Measurements from ENCODE around the gene H6PD.

The H6PD gene

DNA sequence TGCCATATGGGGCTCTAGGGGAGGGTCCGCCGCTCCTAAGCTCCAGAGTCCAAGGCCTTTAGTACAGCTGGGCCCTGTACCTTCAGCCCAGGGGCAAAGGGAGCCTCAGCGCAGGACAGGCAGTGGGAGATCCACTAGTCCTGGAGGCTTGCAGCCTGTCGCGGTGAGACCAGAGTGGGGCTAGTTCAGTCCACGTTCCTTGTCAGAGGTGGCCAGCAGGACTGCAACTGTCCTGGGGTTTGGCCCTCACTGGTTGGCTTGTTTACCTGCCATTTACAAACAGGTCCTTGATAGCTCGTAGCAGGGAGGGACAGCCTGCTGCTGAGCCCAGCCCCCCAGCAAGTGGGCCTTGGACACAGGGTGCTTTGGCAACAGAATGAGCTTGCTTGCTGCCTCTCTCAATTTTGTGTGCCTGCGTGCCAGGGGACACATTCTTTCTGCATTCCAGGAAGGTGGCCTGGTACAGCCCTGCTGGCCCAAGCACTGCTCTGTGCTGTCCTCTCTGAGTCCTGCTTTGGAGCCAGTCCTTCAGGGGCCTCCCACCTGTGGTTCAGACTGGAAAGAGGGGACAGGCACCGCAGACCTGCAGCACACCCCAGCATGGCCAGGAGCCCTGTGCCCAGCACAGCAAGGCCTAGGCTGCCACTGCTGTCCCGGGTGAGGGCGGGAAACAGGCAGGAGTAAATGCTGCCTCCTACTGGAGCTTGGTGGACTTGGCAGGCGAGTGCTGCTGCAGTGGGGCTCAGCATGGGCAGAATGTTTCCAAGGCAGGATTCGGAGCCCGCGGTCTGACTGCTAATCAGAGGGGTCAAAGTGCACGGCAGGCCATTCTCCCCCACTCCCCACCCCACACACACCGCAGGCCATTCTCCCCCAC, 15.2 kb downstream of the H6PD start:
- no peak for DNase-seq (ENCODE audit: insufficient read length, low spot score)
- TF ChIP-seq, protein P1, sequence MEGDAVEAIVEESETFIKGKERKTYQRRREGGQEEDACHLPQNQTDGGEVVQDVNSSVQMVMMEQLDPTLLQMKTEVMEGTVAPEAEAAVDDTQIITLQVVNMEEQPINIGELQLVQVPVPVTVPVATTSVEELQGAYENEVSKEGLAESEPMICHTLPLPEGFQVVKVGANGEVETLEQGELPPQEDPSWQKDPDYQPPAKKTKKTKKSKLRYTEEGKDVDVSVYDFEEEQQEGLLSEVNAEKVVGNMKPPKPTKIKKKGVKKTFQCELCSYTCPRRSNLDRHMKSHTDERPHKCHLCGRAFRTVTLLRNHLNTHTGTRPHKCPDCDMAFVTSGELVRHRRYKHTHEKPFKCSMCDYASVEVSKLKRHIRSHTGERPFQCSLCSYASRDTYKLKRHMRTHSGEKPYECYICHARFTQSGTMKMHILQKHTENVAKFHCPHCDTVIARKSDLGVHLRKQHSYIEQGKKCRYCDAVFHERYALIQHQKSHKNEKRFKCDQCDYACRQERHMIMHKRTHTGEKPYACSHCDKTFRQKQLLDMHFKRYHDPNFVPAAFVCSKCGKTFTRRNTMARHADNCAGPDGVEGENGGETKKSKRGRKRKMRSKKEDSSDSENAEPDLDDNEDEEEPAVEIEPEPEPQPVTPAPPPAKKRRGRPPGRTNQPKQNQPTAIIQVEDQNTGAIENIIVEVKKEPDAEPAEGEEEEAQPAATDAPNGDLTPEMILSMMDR (IDR thresholded peaks at IDR 0.05; ENCODE audit: insufficient read depth, missing control alignments) = peak; percentile 35
- no peak for FAIRE-seq

DNA sequence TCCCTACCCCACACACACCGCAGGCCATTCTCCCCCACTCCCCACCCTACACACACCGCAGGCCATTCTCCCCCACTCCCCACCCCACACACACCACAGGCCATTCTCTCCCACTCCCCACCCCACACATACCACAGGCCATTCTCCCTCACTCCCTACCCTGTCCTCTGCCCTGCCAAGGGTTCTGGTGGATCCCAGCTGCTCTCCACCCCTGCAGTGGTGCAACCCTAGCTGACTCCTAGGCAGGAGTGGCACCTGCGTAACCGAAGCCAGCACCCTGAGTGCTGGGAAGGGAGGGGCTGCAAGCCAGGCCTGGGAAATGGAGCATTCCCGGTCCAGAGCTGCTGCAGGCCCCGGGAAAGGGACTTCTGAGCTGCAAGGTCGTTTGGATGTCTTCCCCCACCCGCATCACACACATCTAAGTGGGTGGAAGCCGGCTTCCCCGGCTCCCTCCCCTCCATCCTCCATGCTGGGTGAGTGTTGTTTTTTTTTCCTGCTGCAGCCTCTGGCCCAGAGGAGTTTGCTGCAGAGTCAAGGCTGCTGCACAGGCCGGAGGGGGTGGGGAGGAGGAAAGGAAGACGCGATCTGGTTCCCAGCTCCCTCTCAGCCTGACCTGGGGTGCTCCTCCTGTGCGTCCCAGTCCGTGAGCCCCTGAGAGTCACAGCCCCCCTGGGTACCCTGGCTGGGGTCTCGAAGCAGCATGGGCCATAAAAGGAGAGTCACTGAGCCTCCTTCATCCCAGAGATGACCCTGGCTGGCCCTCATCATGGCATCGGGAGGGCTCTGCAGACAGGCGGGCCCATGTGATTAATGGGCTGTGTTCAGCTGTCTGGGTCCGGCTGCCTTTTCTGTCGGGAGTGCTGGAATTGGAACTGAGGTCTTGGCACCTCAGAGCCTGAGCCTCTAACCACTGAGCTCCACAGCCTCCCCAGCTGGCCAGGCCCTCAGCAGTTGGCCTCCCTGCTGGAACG, 16.1 kb downstream of the H6PD start:
- TF ChIP-seq, protein P1 (IDR thresholded peaks at IDR 0.05; ENCODE audit: insufficient read depth, missing control alignments) = no peak
- FAIRE-seq (no peak), DNase-seq (ENCODE audit: insufficient read length, low spot score) (no peak)

DNA sequence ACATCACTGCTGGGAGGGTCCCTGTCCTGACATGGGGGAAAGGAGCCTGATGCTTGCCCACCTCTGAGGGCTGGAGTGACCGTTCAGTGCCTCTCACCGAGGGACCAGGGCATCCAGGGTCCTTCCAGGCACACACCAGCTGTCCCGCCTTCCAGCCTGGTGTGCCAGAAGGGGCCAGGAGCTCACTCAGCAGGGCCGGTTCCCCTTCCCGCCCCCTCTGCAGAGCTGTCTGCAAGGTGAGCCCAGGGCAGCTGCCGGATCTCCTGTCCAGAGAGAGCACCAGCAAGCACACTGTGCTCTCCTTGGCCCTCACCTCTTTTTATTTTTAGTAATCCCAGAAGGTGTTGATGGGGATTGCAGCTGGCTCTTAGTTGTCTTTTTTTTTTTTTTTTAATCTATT, 16.9 kb downstream of the H6PD start:
- TF ChIP-seq, protein P1 (IDR thresholded peaks at IDR 0.05; ENCODE audit: insufficient read depth, missing control alignments) = no peak
- no peak for FAIRE-seq
- no peak for DNase-seq (ENCODE audit: insufficient read length, low spot score)

DNA sequence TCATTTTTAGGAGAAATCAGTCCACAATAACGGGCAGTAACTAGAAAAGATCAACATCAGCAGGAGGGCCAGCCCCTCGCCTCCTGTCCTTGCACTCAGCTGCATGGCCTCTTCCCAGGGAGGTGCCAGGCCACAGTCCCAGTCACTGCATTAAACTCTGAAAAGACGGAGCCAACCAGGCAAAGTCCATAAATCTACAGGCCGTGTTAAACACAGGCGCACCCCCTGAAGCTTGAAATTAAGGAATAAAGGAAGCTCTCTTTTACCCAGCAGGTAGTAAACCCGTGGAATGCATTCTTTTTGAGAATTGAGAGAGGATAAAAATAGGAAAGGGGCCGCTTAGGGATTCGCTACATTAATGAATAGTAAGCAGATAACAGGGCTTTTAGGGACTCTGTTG, 18.4 kb downstream of the H6PD start:
- DNase-seq (ENCODE audit: insufficient read length, low spot score) = no peak
- FAIRE-seq = no peak
- TF ChIP-seq, protein P1 (IDR thresholded peaks at IDR 0.05; ENCODE audit: insufficient read depth, missing control alignments) = no peak

DNA sequence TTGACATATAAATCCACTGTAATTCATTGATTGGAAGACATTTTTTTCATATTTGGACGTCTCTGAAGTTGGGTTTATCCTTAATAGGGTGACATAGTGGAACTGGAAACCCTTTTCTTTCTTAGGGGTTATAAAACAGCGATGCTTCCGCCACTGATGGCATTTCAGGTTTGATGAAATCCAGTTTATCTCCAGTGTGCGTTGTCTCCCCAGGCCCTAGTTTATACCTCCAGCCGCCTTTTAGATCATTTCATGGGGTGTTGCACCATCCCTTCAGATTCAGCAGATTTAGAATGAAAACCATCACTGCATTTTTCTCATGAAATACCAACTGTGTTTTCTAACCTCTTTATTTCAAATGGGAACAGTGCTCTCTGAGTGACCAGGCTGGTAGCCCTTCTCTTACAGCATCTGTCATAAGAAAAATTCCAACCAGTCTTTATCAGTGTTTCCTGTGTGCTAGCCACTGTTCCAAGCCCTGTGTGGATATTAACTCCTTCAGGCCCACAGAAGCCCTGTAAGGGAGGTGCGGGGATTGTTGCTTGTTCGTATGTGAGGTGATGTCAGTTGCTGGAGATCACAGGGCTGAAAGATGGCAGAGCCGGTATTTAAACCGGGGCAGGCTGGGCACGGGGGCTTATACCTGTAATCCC, 19.0 kb downstream of the H6PD start:
- TF ChIP-seq, protein P1 (IDR thresholded peaks at IDR 0.05; ENCODE audit: insufficient read depth, missing control alignments) = no peak
- no peak for FAIRE-seq
- no peak for DNase-seq (ENCODE audit: insufficient read length, low spot score)

DNA sequence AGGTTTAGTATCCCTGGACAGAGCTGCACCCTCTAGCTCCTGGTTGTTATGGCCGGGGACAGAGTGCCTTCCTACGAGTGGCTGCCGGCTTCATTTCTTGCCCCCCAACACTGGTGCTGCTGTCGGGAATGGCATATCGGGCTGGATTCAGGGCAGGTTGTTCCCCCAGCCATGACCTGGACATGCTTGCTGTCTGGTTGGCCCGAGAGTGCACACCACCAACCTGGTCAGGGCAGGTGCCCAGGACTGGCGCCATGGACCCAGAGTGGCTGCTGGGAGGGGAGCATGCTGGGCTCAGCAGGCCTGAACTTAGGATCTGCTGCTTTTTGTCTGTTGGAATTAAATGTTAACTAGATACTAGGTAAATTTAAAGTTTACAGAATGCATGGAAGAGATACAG, 21.8 kb downstream of the H6PD start:
- FAIRE-seq (no peak), DNase-seq (ENCODE audit: insufficient read length, low spot score) (no peak)
- TF ChIP-seq, protein P1 (IDR thresholded peaks at IDR 0.05; ENCODE audit: insufficient read depth, missing control alignments) = no peak

All from D721Med (cell line).